GM21723 (cell line): ENCODE results near the gene C20orf202.
"Not testable (repeated sequence)": the region's sequence is repeated elsewhere in the genome, so short reads cannot be mapped to it uniquely, and the experiment has no call there.

Experiments
- ATAC-seq: cut with Tn5 transposase; IDR thresholded peaks from one replicate; pipeline ENCODE4 v1.9.1; 2021; ENCODE audit warnings: mild to moderate bottlenecking, moderate library complexity; ENCODE audit not compliant: unreplicated experiment

The C20orf202 gene

GRCh38 chr20:1207293-1207878, 4.1 kb downstream of the C20orf202 start:
- ATAC-seq: no peak

- no peak for ATAC-seq
Observed at GRCh38 chr20:1209447-1210387, 6.5 kb downstream of the C20orf202 start.

GRCh38 chr20:1210501-1210900, 7.2 kb downstream of the C20orf202 start:
- ATAC-seq: no peak

- ATAC-seq: no peak
Observed at GRCh38 chr20:1212023-1212422, 8.8 kb downstream of the C20orf202 start.

- ATAC-seq: peak; percentile 60
Observed at GRCh38 chr20:1212607-1213396, 9.5 kb downstream of the C20orf202 start.

GRCh38 chr20:1214838-1215261, 11.6 kb downstream of the C20orf202 start:
- ATAC-seq: no peak

- ATAC-seq: no peak
Observed at GRCh38 chr20:1215386-1216170, 12.3 kb downstream of the C20orf202 start.

GRCh38 chr20:1216527-1217427, 13.5 kb downstream of the C20orf202 start:
- not testable (repeated sequence) for ATAC-seq

GRCh38 chr20:1222750-1223149, 19.5 kb downstream of the C20orf202 start:
- ATAC-seq: not testable (repeated sequence)

- no peak for ATAC-seq
Observed at GRCh38 chr20:1224205-1224890, 21.1 kb downstream of the C20orf202 start.

GRCh38 chr20:1225263-1225782, 22.1 kb downstream of the C20orf202 start:
- ATAC-seq: no peak

- peak; percentile 59 for ATAC-seq
Observed at GRCh38 chr20:1225783-1226654, 22.8 kb downstream of the C20orf202 start, which contains the start of gene RAD21L1. Gene RAD21L1 (plus strand): TSS chr20:1226044. CDS start chr20:1228454, 2,410 bp downstream.

- no peak for ATAC-seq
Observed at GRCh38 chr20:1229541-1229940, 26.3 kb downstream of the C20orf202 start.

GRCh38 chr20:1232286-1233111, 29.2 kb downstream of the C20orf202 start:
- ATAC-seq: no peak

GRCh38 chr20:1240549-1240948, 37.3 kb downstream of the C20orf202 start:
- ATAC-seq: no peak

GRCh38 chr20:1241456-1241855, 38.2 kb downstream of the C20orf202 start:
- no peak for ATAC-seq

- ATAC-seq: no peak
Observed at GRCh38 chr20:1242099-1242498, 38.8 kb downstream of the C20orf202 start.
